Nephron (organoid): ENCODE results near the gene NRXN2.
A peak's percentile ranks its signal among the peaks of the same experiment; 100 is the strongest.

Source experiments
- H3K27ac Mint-ChIP-seq, 3 experiments: 2 replicates each; pipeline ENCODE4 v1.8.0; 2020; ENCODE audit warnings: mixed read lengths in 3 of 3, mild to moderate bottlenecking in 2 of 3, moderate library complexity in 1 of 3
- H3K27me3 Mint-ChIP-seq: 2 replicates; pipeline ENCODE4 v1.8.0; 2021; ENCODE audit warnings: low read depth, mild to moderate bottlenecking, moderate library complexity, mixed read lengths
- H3K36me3 Mint-ChIP-seq: 2 replicates; pipeline ENCODE4 v1.8.0; 2020; ENCODE audit warnings: low read depth, mixed read lengths
- H3K4me1 Mint-ChIP-seq: 2 replicates; pipeline ENCODE4 v1.8.0; 2020; ENCODE audit warnings: mixed read lengths
- H3K4me3 Mint-ChIP-seq, 3 experiments: 2 replicates each; pipeline ENCODE4 v1.8.0; 2020; ENCODE audit warnings: mild to moderate bottlenecking in 3 of 3, mixed read lengths in 3 of 3, moderate library complexity in 2 of 3
- H3K9me3 Mint-ChIP-seq: 2 replicates; pipeline ENCODE4 v1.8.0; 2020; ENCODE audit warnings: mixed read lengths
- TF ChIP-seq, protein P1 (sequence below), 3 experiments: fragments of 200-600 bp; sonication (generic); IDR thresholded peaks; one replicate each; pipeline ENCODE4 v1.5.0; 2021; ENCODE audit warnings: antibody characterized with exemption in 3 of 3; ENCODE audit not compliant: unreplicated experiment in 3 of 3

The NRXN2 gene

DNA sequence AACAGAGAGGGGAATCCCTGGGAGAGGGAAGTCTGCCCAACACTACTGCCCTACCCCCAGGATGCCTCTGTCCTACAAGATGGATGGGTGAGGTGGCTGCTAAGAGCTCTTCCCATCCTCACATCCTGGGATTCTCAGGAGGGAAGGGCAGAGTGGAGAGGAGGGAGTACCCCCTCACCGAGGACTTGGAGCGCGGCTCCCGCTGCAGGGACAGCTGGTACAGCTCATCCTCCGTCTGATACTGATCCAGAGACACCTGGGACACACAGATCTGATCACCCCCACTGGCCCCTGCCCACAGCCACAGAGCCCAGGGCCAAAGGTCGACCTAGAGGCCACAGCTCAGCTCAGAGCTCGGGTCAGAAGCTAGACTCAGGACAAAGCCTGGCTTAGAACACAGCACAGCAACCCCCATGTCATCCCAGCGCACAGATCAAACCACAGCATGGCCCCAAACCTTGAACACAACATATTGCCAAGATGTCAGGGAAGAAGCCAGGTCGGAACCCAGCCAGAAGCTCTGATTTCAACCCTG lies 12.8 kb upstream of the NRXN2 start:
- no peaks in the 10 kb centered on the region for H3K9me3 Mint-ChIP-seq
- H3K4me1 Mint-ChIP-seq = peaks cover 5% of the 10 kb centered on the region
- no peak overlapping the region for H3K27ac Mint-ChIP-seq
- H3K36me3 Mint-ChIP-seq = no peaks in the 10 kb centered on the region
- peaks cover 32% of the 10 kb centered on the region for H3K27me3 Mint-ChIP-seq
- TF ChIP-seq, protein P1, sequence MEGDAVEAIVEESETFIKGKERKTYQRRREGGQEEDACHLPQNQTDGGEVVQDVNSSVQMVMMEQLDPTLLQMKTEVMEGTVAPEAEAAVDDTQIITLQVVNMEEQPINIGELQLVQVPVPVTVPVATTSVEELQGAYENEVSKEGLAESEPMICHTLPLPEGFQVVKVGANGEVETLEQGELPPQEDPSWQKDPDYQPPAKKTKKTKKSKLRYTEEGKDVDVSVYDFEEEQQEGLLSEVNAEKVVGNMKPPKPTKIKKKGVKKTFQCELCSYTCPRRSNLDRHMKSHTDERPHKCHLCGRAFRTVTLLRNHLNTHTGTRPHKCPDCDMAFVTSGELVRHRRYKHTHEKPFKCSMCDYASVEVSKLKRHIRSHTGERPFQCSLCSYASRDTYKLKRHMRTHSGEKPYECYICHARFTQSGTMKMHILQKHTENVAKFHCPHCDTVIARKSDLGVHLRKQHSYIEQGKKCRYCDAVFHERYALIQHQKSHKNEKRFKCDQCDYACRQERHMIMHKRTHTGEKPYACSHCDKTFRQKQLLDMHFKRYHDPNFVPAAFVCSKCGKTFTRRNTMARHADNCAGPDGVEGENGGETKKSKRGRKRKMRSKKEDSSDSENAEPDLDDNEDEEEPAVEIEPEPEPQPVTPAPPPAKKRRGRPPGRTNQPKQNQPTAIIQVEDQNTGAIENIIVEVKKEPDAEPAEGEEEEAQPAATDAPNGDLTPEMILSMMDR (IDR thresholded peaks at IDR 0.05; ENCODE audit: unreplicated experiment in 3 of 3) = no peak
- no peak overlapping the region for H3K4me3 Mint-ChIP-seq

DNA sequence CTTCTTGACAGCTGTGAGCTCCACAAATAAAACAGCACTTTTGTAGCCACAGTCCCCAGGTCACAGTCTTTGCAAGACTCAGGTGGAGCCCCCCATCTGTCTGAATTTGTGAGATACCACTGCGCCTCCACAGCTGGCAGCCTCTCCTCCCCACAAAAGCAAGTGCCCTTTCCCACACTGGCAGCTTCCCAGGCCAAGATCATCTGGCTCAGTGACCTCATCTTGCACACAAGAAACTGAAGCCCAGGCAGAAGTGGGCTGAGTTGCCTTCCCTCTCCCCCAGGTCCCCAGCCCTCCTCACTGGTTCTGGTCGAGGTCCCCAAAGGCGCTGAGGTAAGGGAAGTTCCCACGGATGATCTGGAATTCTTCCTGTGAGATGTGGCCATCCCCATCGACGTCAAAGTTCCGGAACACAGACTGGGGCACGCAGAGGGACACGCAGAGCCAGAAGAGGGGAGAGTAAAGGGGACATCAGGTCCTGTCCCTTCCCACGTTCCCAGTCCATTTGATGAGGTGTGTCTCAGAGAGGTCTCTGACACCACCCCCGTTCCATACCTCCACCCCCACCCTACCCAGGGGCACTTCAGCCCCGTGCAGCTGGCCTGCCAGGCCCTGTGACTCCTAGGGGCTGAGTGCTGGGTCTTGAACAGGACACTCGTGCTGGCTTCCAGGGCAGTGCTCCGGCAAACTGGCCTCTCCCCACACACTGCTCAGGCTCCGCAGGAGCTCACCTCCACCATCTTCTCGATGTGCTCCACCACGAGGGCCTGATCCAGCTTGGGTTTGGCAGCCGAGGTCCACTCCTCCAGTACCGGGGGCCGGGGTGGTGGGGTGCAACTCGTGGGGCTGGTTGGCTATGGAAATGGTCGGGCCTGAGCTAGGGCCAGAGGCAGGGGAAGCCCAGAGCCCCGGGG lies 12.1 kb upstream of the NRXN2 start:
- Mint-ChIP-seq H3K4me1 (peaks cover 5% of the 10 kb centered on the region), H3K27ac (no peak overlapping the region), H3K27me3 (peaks cover 28% of the 10 kb centered on the region), H3K36me3 (no peaks in the 10 kb centered on the region), H3K4me3 (no peak overlapping the region), H3K9me3 (no peaks in the 10 kb centered on the region)
- TF ChIP-seq, protein P1 (IDR thresholded peaks at IDR 0.05; ENCODE audit: unreplicated experiment in 3 of 3) = no peak

DNA sequence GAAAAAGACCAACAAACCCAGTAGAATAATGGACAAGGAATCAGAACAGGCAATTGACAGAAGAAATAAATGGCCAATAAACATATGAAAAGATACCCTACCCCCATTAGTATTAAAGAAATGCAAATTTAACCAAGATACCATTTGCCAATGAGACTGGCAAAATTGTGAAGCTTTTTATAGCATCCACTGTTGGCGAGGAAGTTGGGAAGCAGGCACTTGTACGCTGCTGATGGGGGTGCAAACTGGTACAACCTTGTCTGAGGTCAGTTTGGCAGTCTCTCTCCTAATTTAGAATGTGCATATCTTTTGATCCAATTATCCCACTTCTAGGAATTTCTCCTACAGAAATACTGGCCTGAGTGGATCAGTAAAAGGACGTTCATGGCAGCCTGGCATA lies 8.6 kb upstream of the NRXN2 start:
- Mint-ChIP-seq H3K9me3 (no peaks in the 10 kb centered on the region), H3K27ac (no peak overlapping the region), H3K36me3 (no peaks in the 10 kb centered on the region)

DNA sequence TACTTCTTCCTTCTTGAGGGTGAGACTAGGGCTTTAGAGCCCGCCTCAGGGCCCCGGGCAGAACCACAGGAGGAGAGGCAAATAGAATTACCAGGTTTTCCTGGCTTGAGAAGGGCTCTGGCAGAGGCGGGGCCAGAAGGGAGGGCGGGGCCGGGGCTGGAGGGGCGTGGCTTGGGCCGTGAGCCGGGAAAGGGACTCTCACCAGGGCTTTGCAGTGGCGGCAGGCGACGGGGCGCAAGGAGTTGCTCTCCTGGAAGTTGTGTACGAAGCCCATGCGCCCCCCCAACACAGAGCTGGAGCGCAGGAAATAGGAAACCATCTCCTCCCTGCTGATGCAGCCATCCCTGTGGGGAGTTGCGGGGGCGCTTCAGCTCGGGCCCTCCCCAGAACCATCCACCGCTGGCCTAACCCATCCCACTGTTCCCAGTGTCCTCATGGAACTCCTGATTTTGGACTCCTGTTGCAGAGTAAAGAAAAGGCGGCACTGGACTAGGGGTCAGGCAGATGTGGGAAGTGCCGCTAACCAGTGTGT lies 6.9 kb upstream of the NRXN2 start:
- peaks cover 13% of the 10 kb centered on the region for H3K4me1 Mint-ChIP-seq
- TF ChIP-seq, protein P1 (IDR thresholded peaks at IDR 0.05; ENCODE audit: unreplicated experiment in 3 of 3) = no peak
- H3K27me3 Mint-ChIP-seq = peaks cover 9% of the 10 kb centered on the region
- H3K36me3 Mint-ChIP-seq = no peaks in the 10 kb centered on the region
- H3K9me3 Mint-ChIP-seq = no peaks in the 10 kb centered on the region
- H3K27ac Mint-ChIP-seq = no peak overlapping the region
- peak overlapping the region in 1 of 3 experiments; percentile 23 for H3K4me3 Mint-ChIP-seq

More for the DNA sequence above, 8.6 kb upstream of the NRXN2 start:
- TF ChIP-seq, protein P1 (IDR thresholded peaks at IDR 0.05; ENCODE audit: unreplicated experiment in 3 of 3) = no peak
- Mint-ChIP-seq H3K27me3 (peaks cover 16% of the 10 kb centered on the region), H3K4me1 (peaks cover 8% of the 10 kb centered on the region), H3K4me3 (no peak overlapping the region)

DNA sequence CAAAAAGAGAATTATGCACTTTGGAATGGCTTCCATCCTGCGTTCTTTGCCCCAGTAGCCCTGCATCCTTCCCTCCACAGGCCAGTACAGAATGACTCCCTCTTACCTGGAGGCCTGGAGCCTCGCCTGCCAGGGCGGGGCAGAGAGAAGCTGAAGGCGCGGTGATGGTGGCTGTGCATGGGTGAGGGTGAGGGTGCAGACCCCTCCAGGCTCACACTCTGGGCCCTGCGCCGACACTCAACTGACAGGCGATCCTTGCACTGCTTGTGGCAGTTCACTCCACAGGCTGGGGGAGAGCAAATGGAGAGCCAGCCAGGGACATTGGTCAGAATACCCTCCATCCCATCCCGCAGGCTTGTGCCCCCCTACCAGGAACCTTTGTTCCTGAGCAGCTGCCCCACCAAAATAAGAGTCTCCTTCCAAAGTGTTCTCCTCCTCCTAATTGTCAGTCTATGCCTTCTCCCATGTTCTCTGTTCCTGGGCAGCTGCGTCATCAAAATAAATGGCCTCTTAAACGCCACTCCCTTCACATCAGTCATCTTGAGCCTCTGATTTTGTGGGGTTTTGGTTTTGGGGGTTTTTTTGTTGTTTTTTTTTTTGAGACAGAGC lies 5.9 kb upstream of the NRXN2 start:
- H3K4me3 Mint-ChIP-seq = no peak overlapping the region
- H3K27me3 Mint-ChIP-seq = peaks cover 13% of the 10 kb centered on the region
- H3K4me1 Mint-ChIP-seq = peaks cover 22% of the 10 kb centered on the region
- no peak overlapping the region for H3K27ac Mint-ChIP-seq
- TF ChIP-seq, protein P1 (IDR thresholded peaks at IDR 0.05; ENCODE audit: unreplicated experiment in 3 of 3) = no peak
- no peaks in the 10 kb centered on the region for H3K9me3 Mint-ChIP-seq
- no peaks in the 10 kb centered on the region for H3K36me3 Mint-ChIP-seq
